ENCODE data around the gene TAOK1. TPM values are rescaled to one million over a fixed set of nuclear protein-coding genes. Genes with fewer than 3 reads are reported as not detected.

TAOK1 gene
- polyA plus RNA-seq, 2 of the 4 experiments (the other 2 are of a cell fraction): 18.2 to 46.7 TPM

DNA sequence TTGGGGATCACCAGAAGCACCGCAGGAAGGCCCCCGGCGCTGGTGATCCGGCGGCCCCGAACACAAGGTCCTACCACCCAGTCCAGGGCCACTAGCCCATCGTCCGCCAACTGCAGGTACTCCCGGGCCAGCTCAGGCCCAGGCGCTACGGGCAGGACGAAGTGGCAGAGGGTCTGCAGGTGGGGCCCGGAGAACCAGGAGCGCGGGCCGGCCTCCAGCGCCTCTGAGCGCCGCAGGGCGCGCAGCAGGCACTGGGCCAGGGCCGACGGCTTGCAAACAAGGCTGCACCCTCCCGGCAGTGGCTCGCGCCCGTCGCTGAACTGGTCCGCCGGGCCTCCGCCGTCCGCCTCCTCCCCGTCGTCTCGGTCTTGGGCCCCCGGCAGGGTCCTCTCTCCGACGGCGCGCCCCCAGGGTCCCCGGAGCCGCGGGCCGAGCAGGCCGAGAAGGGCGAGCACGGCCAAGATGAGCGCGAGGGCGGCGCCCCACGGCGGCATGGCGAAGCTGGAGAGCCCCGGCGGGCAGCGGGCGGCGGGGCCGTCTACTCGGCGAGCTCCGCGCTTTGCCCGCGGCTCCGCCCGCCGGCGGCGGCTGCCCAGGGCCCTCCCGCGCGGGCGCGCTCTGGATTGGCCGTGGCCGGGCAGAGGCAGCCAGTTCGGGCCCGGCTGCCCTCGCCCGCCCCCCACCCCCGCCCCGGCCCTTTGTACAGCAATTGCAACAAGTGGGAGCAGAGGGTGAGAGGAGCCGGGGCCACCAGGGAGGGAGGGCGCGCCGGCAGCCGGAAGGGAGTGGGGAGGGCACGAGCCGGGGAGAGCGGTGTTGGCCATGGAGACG is 176.5 kb downstream of the TAOK1 start, which contains the start of gene ABHD15:
ABHD15 (minus strand) TSS at position 565 of the 831 bp plus-strand sequence; CDS start at position 494, 71 bp downstream.
- peak within 1 kb of the TSS; percentile 83 for H3K4me2 ChIP-seq
- ChIA-PET CTCF (interaction anchor here (0.6 to 24.0 kb wide), 24 partner anchors 8 to 453 kb away, joined by 3 to 474 read pairs (median 5); partner anchors contain the start of genes ANKRD13B and CORO6), POLR2A (interaction anchor here (0.6 to 4.0 kb wide), 10 partner anchors 9 to 362 kb away, joined by 3 to 21 read pairs (median 4); partner anchors contain the start of gene ANKRD13B)
- ATAC-seq (peak; percentile 45 to 57), DNase-seq (ENCODE audit: low read depth in 1 of 2, low spot score in 1 of 2) (peak; percentile 75 to 84), FAIRE-seq (no peak)
- TF ChIP-seq, protein P1, sequence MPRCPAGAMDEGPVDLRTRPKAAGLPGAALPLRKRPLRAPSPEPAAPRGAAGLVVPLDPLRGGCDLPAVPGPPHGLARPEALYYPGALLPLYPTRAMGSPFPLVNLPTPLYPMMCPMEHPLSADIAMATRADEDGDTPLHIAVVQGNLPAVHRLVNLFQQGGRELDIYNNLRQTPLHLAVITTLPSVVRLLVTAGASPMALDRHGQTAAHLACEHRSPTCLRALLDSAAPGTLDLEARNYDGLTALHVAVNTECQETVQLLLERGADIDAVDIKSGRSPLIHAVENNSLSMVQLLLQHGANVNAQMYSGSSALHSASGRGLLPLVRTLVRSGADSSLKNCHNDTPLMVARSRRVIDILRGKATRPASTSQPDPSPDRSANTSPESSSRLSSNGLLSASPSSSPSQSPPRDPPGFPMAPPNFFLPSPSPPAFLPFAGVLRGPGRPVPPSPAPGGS (IDR thresholded peaks at IDR 0.05): 0 out of 3 replicates have a peak, but pooled peaks have one; percentile 55
- TF ChIP-seq TP53 (CRISPR knock-in tag; IDR thresholded peaks at IDR 0.05) (no peak), MYC (IDR thresholded peaks at IDR 0.05; ENCODE audit: borderline replicate concordance, low read length) (0 out of 2 replicates have a peak, but pooled peaks have one; percentile 5), ZC3H11A (IDR thresholded peaks at IDR 0.05) (no peak), CHD2 (IDR thresholded peaks at IDR 0.05; ENCODE audit: low read length, partially characterized antibody) (no peak), KDM1A (IDR thresholded peaks at IDR 0.05; ENCODE audit: low read depth) (0 out of 2 replicates have a peak, but pooled peaks have one; percentile 48), JUN (IDR thresholded peaks at IDR 0.05) (peak in 1 of 2 experiments; percentile 65; a peak in 2 of 5 replicates), RNF2 (IDR thresholded peaks at IDR 0.05; ENCODE audit: borderline replicate concordance, low read depth) (0 out of 2 replicates have a peak, but pooled peaks have one; percentile 31), MAZ (IDR thresholded peaks at IDR 0.05; ENCODE audit: borderline replicate concordance, low read depth, low read length) (no peak), POLR2A (IDR thresholded peaks at IDR 0.05; ENCODE audit: low read length) (peak; percentile 59)
- TF ChIP-seq, protein P2, sequence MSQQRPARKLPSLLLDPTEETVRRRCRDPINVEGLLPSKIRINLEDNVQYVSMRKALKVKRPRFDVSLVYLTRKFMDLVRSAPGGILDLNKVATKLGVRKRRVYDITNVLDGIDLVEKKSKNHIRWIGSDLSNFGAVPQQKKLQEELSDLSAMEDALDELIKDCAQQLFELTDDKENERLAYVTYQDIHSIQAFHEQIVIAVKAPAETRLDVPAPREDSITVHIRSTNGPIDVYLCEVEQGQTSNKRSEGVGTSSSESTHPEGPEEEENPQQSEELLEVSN (IDR thresholded peaks at IDR 0.05; ENCODE audit: borderline replicate concordance, low read depth): peak; percentile 18
- TF ChIP-seq, protein P3, sequence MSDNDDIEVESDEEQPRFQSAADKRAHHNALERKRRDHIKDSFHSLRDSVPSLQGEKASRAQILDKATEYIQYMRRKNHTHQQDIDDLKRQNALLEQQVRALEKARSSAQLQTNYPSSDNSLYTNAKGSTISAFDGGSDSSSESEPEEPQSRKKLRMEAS (IDR thresholded peaks at IDR 0.05): peak; percentile 9
- H3K4me1 ChIP-seq: peaks cover 20% of the 10 kb centered on the region
- no peaks in the 10 kb centered on the region for H3K9me3 ChIP-seq
- H3K4me3 ChIP-seq: peak within 1 kb of the TSS; percentile 62
- WGBS (ENCODE audit: missing lambda C conversion rate): under 1% methylated on average over 34 of the region's 94 CpGs
- H3K27ac ChIP-seq: peak within 1 kb of the TSS; percentile 92 to 94

DNA sequence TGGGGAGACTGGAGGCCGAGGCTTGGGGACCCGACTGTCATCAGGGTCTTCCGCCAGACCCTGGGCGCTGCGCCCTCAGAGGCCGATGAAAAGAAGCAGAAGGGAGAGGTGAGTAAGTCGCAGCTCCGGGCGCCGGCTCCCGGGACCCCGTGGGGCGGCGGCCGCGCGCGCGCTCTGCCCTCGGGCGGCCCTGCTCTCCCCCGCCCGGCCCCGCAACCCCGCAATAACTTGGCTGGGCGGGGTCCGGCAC is 177.1 kb downstream of the TAOK1 start:
- ChIA-PET CTCF (interaction anchor here (0.6 to 24.0 kb wide), 18 partner anchors 8 to 215 kb away, joined by 3 to 474 read pairs (median 6); partner anchors contain the start of genes ANKRD13B and CORO6), POLR2A (interaction anchor here (0.6 to 4.0 kb wide), 8 partner anchors 9 to 362 kb away, joined by 3 to 21 read pairs (median 4); partner anchors contain the start of gene ANKRD13B)
- no peak for FAIRE-seq
- TF ChIP-seq RCOR1 (IDR thresholded peaks at IDR 0.05; ENCODE audit: low read depth, low read length) (no peak), POLR2AphosphoS2 (conservative IDR thresholded peaks at IDR 0.05; ENCODE audit: low read length) (no peak), BHLHE40 (IDR thresholded peaks at IDR 0.05; ENCODE audit: low read depth, low read length) (no peak), FOSL2 (IDR thresholded peaks at IDR 0.05) (no peak), FOSL2 (CRISPR knock-in tag; IDR thresholded peaks at IDR 0.05) (no peak), CHD2 (IDR thresholded peaks at IDR 0.05; ENCODE audit: low read length, partially characterized antibody) (no peak), JUN (IDR thresholded peaks at IDR 0.05) (no peak), MYC (IDR thresholded peaks at IDR 0.05; ENCODE audit: borderline replicate concordance, low read length) (no peak), ZC3H11A (IDR thresholded peaks at IDR 0.05) (no peak)
- TF ChIP-seq, protein P4, sequence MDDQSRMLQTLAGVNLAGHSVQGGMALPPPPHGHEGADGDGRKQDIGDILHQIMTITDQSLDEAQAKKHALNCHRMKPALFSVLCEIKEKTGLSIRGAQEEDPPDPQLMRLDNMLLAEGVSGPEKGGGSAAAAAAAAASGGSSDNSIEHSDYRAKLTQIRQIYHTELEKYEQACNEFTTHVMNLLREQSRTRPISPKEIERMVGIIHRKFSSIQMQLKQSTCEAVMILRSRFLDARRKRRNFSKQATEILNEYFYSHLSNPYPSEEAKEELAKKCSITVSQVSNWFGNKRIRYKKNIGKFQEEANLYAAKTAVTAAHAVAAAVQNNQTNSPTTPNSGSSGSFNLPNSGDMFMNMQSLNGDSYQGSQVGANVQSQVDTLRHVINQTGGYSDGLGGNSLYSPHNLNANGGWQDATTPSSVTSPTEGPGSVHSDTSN (IDR thresholded peaks at IDR 0.05): no peak
- TF ChIP-seq, protein P5, sequence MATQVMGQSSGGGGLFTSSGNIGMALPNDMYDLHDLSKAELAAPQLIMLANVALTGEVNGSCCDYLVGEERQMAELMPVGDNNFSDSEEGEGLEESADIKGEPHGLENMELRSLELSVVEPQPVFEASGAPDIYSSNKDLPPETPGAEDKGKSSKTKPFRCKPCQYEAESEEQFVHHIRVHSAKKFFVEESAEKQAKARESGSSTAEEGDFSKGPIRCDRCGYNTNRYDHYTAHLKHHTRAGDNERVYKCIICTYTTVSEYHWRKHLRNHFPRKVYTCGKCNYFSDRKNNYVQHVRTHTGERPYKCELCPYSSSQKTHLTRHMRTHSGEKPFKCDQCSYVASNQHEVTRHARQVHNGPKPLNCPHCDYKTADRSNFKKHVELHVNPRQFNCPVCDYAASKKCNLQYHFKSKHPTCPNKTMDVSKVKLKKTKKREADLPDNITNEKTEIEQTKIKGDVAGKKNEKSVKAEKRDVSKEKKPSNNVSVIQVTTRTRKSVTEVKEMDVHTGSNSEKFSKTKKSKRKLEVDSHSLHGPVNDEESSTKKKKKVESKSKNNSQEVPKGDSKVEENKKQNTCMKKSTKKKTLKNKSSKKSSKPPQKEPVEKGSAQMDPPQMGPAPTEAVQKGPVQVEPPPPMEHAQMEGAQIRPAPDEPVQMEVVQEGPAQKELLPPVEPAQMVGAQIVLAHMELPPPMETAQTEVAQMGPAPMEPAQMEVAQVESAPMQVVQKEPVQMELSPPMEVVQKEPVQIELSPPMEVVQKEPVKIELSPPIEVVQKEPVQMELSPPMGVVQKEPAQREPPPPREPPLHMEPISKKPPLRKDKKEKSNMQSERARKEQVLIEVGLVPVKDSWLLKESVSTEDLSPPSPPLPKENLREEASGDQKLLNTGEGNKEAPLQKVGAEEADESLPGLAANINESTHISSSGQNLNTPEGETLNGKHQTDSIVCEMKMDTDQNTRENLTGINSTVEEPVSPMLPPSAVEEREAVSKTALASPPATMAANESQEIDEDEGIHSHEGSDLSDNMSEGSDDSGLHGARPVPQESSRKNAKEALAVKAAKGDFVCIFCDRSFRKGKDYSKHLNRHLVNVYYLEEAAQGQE (IDR thresholded peaks at IDR 0.05): no peak
- TF ChIP-seq, protein P3 (IDR thresholded peaks at IDR 0.05): no peak
- TF ChIP-seq, protein P1 (IDR thresholded peaks at IDR 0.05): no peak
- TF ChIP-seq, protein P2 (IDR thresholded peaks at IDR 0.05; ENCODE audit: borderline replicate concordance, low read depth): no peak
- WGBS (ENCODE audit: missing lambda C conversion rate): 2% methylated on average over 23 of the region's 27 CpGs
- ATAC-seq: peak; percentile 5 to 38
- peaks cover 20% of the 10 kb centered on the region for H3K4me1 ChIP-seq
- H3K27ac ChIP-seq: peak overlapping the region; percentile 92 to 94
- peak overlapping the region; percentile 62 for H3K4me3 ChIP-seq
- DNase-seq (ENCODE audit: low read depth in 1 of 2, low spot score in 1 of 2): no peak
- no peaks in the 10 kb centered on the region for H3K9me3 ChIP-seq
- H3K4me2 ChIP-seq: peak overlapping the region; percentile 83
